Adrenal gland (tissue), 5 donors: ENCODE data around the gene NUF2.

Source experiments
- CTCF ChIP-seq, 6 experiments: fragments of 450-650 bp in 4 of 6; fragments of 200-600 bp in 2 of 6; sonication (generic) in 1 of 6; IDR thresholded peaks; 1 replicate in 5 of 6; 2 replicates in 1 of 6; pipeline versions ENCODE4 v1.5.1 to v1.8.0; 2016 to 2021; ENCODE audit warnings: antibody characterized with exemption in 6 of 6, mild to moderate bottlenecking in 2 of 6, moderate library complexity in 1 of 6
- POLR2A ChIP-seq, 2 donors: fragments of 450-650 bp; IDR thresholded peaks; one replicate each; pipeline ENCODE4 v1.6.1; 2017; ENCODE audit warnings: antibody characterized with exemption in 2 of 2, mild to moderate bottlenecking in 2 of 2, moderate library complexity in 1 of 2
- donor health status: DM: no; HTN: no; CAD: no.

DNA sequence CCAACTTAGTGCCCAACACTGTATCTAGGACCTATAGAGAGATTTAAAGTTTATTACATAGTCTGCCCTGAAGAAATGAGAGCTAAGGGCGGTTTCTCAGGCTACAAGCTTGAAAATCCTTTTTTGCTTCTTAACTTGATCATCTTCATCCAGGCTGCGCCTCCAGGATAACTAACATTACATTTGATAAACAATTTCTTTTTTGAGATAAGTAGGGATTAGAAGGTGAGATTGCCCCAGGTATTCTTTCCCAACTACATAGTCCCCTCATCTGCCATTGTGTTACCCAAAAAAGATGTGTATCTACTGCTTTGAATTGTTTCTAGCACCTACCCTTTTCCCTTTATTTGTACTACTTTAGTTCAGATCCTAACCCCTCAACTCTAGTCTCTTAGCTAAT is 25.4 kb downstream of the NUF2 start:
- TF ChIP-seq POLR2A (IDR thresholded peaks at IDR 0.05) = no peak
- no peak for TF ChIP-seq CTCF (IDR thresholded peaks at IDR 0.05)
